ENCODE measurements around the gene TMEM209.

- TF ChIP-seq POLR2A (IDR thresholded peaks at IDR 0.05) (no peak), CTCF (IDR thresholded peaks at IDR 0.05) (no peak)
Observed at GRCh38 chr7:130134106-130134636, 71.0 kb downstream of the TMEM209 start.

All from esophagus squamous epithelium (tissue), 4 donors.